GM10248 (cell line): ENCODE data around the gene C3orf18.
A peak's percentile ranks its signal among the peaks of the same experiment; 100 is the strongest.

Experiments used
- CTCF ChIA-PET: fragments of 300-600 bp; sonication (Branson Sonifier 250); formaldehyde crosslinking; extraction: SDS; loops from one replicate; lab custom pipeline; 2021; ENCODE audit warnings: antibody characterized with exemption; lab: Yijun Ruan, JAX
- POLR2A ChIA-PET: fragments of 350-650 bp; sonication (Branson Sonifier 250); formaldehyde crosslinking; extraction: SDS; loops from one replicate; lab custom pipeline; 2020; ENCODE audit warnings: antibody characterized with exemption; lab: Yijun Ruan, JAX
- DNase-seq: peaks from one replicate; pipeline ENCODE4 v3.0.0; 2012; ENCODE audit errors: extremely low spot score
- CTCF ChIP-seq: IDR thresholded peaks from 2 replicates; pipeline ENCODE4 v1.5.1; 2012; ENCODE audit warnings: mild to moderate bottlenecking, low read depth; ENCODE audit errors: extremely low read depth, missing control alignments, control extremely low read depth

C3orf18 gene

GRCh38 chr3:50552598-50552997 lies 14.9 kb downstream of the C3orf18 start:
- no peak for TF ChIP-seq CTCF
- POLR2A ChIA-PET, result no interaction called here
- DNase-seq, result no peak
- CTCF ChIA-PET, result interaction anchor here (0.7 to 6.0 kb wide), 7 partner anchors 10 to 204 kb away, joined by 3 to 30 read pairs (median 4); partner anchors contain the start of genes C3orf18, HEMK1 and NPRL2

GRCh38 chr3:50551681-50552435 lies 15.7 kb downstream of the C3orf18 start:
- POLR2A ChIA-PET, result no interaction called here
- CTCF ChIA-PET, result interaction anchor here (0.7 to 6.0 kb wide), 13 partner anchors 9 to 203 kb away, joined by 3 to 30 read pairs (median 4); partner anchors contain the start of genes C3orf18, HEMK1 and NPRL2
- DNase-seq, result no peak
- peak; percentile 9 for TF ChIP-seq CTCF

GRCh38 chr3:50551054-50551659 lies 16.4 kb downstream of the C3orf18 start:
- no peak for TF ChIP-seq CTCF
- CTCF ChIA-PET, result interaction anchor here (0.7 to 6.0 kb wide), 13 partner anchors 9 to 203 kb away, joined by 3 to 30 read pairs (median 4); partner anchors contain the start of genes C3orf18, HEMK1 and NPRL2
- POLR2A ChIA-PET, result no interaction called here
- no peak for DNase-seq

GRCh38 chr3:50550079-50550736 lies 17.3 kb downstream of the C3orf18 start:
- CTCF ChIA-PET, result interaction anchor here (0.7 to 6.0 kb wide), 23 partner anchors 8 to 213 kb away, joined by 3 to 30 read pairs (median 4); partner anchors contain the start of genes C3orf18, HEMK1 and NPRL2
- DNase-seq, result peak; percentile 79
- POLR2A ChIA-PET, result no interaction called here

GRCh38 chr3:50549226-50549625 lies 18.3 kb downstream of the C3orf18 start:
- TF ChIP-seq CTCF, result no peak
- ChIA-PET POLR2A (no interaction called here), CTCF (interaction anchor here (0.7 to 6.0 kb wide), 18 partner anchors 8 to 212 kb away, joined by 3 to 30 read pairs (median 4); partner anchors contain the start of genes C3orf18, HEMK1 and NPRL2)
- no peak for DNase-seq

More at GRCh38 chr3:50550079-50550736, 17.3 kb downstream of the C3orf18 start:
- TF ChIP-seq CTCF, result peak; percentile 75

- POLR2A ChIA-PET, result no interaction called here
- no peak for TF ChIP-seq CTCF
- CTCF ChIA-PET, result interaction anchor here (0.8 to 4.6 kb wide), 3 partner anchors 10 to 27 kb away, joined by 3 to 33 read pairs (median 4); partner anchors contain the start of gene C3orf18
- no peak for DNase-seq
Observed at GRCh38 chr3:50545781-50546180, 21.8 kb downstream of the C3orf18 start.
